GM10248 (cell line): Measurements from ENCODE around the gene AMER2.
"Not testable (repeated sequence)": the region's sequence is repeated elsewhere in the genome, so short reads cannot be mapped to it uniquely, and the experiment has no call there.

Experiments used
- CTCF ChIA-PET: fragments of 300-600 bp; sonication (Branson Sonifier 250); formaldehyde crosslinking; extraction: SDS; loops from one replicate; lab custom pipeline; 2021; ENCODE audit warnings: antibody characterized with exemption; lab: Yijun Ruan, JAX
- POLR2A ChIA-PET: fragments of 350-650 bp; sonication (Branson Sonifier 250); formaldehyde crosslinking; extraction: SDS; loops from one replicate; lab custom pipeline; 2020; ENCODE audit warnings: antibody characterized with exemption; lab: Yijun Ruan, JAX
- DNase-seq: peaks from one replicate; pipeline ENCODE4 v3.0.0; 2012; ENCODE audit errors: extremely low spot score
- TF ChIP-seq, protein P1 (sequence below): IDR thresholded peaks from 2 replicates; pipeline ENCODE4 v1.5.1; 2012; ENCODE audit warnings: mild to moderate bottlenecking, low read depth; ENCODE audit errors: extremely low read depth, missing control alignments, control extremely low read depth

The AMER2 gene

DNA sequence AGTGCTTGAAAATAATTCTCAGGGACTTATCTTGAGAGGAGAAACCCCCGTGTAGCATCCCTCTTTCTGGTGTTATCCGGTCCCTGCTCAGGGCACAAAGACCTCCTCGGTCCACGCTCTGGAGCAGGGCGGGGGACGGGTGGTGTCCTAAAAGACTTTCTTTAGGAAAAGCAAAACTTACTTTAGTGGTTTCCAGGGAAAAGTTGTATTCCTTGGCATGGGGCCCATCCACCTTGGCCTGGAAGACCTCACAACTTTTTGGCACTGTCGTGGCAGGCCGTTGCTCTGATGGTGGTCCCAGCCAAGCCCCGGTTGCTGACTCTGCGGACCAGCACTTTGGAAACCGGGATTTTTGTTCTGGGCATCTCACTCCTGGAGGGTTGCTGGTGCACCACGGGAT lies 2.7 kb downstream of the AMER2 start:
- TF ChIP-seq, protein P1, sequence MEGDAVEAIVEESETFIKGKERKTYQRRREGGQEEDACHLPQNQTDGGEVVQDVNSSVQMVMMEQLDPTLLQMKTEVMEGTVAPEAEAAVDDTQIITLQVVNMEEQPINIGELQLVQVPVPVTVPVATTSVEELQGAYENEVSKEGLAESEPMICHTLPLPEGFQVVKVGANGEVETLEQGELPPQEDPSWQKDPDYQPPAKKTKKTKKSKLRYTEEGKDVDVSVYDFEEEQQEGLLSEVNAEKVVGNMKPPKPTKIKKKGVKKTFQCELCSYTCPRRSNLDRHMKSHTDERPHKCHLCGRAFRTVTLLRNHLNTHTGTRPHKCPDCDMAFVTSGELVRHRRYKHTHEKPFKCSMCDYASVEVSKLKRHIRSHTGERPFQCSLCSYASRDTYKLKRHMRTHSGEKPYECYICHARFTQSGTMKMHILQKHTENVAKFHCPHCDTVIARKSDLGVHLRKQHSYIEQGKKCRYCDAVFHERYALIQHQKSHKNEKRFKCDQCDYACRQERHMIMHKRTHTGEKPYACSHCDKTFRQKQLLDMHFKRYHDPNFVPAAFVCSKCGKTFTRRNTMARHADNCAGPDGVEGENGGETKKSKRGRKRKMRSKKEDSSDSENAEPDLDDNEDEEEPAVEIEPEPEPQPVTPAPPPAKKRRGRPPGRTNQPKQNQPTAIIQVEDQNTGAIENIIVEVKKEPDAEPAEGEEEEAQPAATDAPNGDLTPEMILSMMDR = no peak
- ChIA-PET POLR2A (no interaction called here), CTCF (no interaction called here)
- DNase-seq = no peak

DNA sequence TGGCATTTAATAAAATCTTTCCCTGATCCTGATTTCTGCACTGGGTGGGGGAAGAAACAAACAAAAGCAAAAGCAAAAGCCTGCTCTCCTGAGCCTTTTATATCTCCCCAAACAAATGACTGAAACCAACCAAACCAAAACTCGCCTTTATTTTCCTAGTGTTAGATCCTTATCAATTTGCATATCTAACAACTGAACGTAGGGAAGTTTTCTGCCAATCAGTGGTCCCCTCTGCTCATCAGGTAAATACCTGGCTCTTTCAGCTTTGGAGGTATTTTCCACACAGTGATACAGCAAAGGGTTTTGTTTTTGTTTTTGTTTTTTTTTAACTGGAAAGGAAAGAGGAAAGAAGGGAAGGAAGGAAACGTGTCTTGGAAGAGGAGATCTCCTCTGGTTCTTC lies 3.3 kb downstream of the AMER2 start:
- TF ChIP-seq, protein P1 = no peak
- ChIA-PET CTCF (no interaction called here), POLR2A (no interaction called here)
- DNase-seq = no peak

DNA sequence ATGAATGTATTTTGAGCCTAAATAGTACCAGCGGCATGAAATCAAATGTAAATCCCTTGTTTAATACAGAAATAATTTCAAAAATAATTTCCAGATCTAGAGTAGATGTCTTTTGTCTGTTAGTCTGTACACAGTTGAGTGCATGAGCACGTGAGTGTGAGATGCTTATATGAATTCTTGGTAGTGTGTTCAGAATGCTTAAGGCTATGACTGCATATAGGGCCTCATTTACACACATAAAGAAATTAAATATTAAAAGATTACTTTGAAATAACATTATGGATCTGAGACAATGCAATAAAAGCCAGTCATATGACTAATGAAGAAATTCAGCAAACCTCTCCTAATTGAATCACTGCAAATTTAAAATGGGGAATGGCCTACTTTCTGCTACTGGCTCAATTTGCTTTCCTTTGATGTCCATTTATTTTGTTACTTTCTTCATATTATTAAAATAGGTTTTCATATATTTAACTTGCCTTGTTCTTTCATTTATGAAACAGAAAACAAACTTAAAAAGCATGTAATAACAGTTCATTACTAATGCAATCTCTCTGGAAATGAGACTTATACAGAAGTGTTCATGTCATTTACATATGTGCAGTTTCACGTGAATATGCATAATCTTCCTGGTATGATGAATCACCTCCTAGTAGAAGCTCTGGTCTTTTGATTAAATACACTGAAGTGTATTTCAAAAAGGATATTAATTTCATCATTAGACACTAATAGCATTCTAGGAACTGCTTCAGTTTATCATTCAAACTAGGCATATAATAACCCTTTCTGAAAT lies 4.5 kb downstream of the AMER2 start:
- TF ChIP-seq, protein P1 = no peak
- no peak for DNase-seq
- CTCF ChIA-PET = no interaction called here
- POLR2A ChIA-PET = no interaction called here

DNA sequence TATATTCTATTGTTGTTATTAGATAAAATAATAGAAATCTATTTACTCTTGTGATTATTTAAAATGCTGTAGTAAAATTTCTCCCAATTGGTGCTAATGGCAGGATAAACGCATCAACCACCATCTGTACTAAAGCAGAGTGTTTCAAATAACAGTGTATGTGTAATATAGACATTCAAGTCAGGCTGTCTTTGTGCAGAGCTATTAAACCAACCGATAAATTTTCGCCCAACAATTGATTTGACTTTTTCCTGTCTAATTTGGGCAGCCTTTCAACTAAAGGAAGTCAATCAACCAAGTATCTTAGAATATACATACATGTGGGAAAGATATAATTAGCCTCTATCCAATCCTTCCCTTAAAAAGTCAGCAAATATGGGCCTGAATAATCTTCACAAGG lies 5.8 kb downstream of the AMER2 start:
- DNase-seq = no peak
- CTCF ChIA-PET = interaction anchor here (1.5 kb wide), 1 partner anchor 11 kb away, joined by 3 read pairs; no protein-coding TSS in a partner anchor
- TF ChIP-seq, protein P1 = no peak
- POLR2A ChIA-PET = no interaction called here

DNA sequence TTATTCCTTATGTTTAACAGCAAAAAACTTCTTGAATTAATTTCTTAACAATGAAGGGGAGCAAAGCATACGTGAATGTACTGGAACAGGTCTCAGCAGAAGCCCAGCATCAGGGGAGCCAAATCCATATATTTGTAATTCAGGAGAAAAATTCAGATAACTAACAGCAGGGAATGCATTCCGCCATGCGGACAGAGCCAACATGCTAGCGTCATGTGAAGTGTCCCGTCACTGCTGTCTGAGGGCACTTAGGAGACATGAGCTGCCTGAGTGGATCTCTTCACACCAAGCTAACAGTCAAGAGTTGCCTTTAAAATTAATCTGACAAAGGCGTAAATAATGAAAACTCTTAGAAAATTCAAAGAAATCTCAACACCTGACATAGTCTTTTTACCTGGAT lies 6.4 kb downstream of the AMER2 start:
- no peak for DNase-seq
- TF ChIP-seq, protein P1 = no peak
- ChIA-PET CTCF (interaction anchor here (1.5 kb wide), 1 partner anchor 12 kb away, joined by 3 read pairs; no protein-coding TSS in a partner anchor), POLR2A (no interaction called here)

DNA sequence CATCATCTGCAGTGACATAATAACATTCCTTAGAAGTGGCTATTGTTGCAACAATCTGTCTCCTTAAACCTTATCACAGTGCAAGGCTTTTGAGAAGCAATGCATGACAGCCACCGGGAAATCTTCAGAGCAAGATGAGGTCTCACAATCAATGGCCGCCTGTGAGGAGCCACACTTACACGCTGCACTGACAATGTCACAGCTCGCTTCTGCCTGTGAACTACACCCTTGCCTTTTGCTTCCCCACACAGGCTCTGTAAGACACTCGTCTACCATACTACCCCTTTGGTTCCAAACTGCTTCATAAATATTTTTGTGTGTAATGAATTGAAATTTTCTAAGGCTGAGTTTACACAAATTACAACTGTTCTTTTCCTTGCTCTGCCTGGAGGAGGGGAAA lies 6.9 kb downstream of the AMER2 start:
- POLR2A ChIA-PET, DNase-seq: not testable (repeated sequence)
- CTCF ChIA-PET = interaction anchor here (1.5 kb wide), 1 partner anchor 13 kb away, joined by 3 read pairs; no protein-coding TSS in a partner anchor

DNA sequence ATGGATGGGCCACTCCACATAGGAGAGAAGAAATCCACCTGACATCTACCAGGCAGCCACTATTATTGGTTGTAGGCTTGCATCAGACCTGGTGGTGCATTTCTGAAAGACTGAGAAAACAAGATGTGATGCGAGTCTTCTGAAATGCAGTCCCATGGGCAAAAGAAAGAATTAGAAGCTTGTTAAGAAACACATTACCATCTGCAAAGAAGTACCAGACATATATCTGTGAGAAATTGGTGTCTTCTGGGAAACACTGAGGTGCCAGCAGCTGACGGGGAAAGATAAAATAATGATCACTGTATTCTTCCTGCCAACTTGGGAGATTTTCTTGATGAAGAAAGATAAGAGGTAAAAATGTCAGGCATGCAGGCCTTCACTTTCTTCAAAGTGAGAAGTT lies 14.4 kb downstream of the AMER2 start:
- TF ChIP-seq, protein P1 = no peak
- ChIA-PET CTCF (no interaction called here), POLR2A (no interaction called here)
- no peak for DNase-seq
